Neural cell (in vitro differentiated cells): ENCODE results near the gene NEDD4L. TPM values are rescaled to one million over a fixed set of nuclear protein-coding genes. Genes with fewer than 3 reads are reported as not detected.

Source experiments
- H2AFZ ChIP-seq: fragments of 200-600, 300-800 bp; sonication (generic), shearing (Covaris generic); 2 replicates; pipeline ENCODE4 v1.6.0; 2014; ENCODE audit warnings: low read depth, mild to moderate bottlenecking, antibody characterized with exemption, low read length, moderate library complexity
- H3F3A ChIP-seq: fragments of 200-600 bp; shearing (Covaris generic); 2 replicates; pipeline ENCODE4 v1.6.1; 2016; ENCODE audit warnings: mild to moderate bottlenecking, moderate library complexity, mixed read lengths, antibody characterized with exemption, low read length; ENCODE audit not compliant: insufficient read depth, poor library complexity, severe bottlenecking
- H3K27ac ChIP-seq: fragments of 200-600, 300-800 bp; sonication (generic), shearing (Covaris generic); 2 replicates; pipeline ENCODE4 v1.5.1; 2014; ENCODE audit warnings: mild to moderate bottlenecking, low read length, moderate library complexity
- H3K27me3 ChIP-seq: fragments of 300-800, 200-600 bp; sonication (generic), shearing (Covaris generic); 2 replicates; pipeline ENCODE4 v1.6.0; 2014; ENCODE audit warnings: mild to moderate bottlenecking, low read depth, low read length, moderate library complexity; ENCODE audit not compliant: insufficient read depth
- H3K36me3 ChIP-seq: fragments of 300-800, 200-600 bp; sonication (generic), shearing (Covaris generic); 2 replicates; pipeline ENCODE4 v1.5.1; 2014; ENCODE audit warnings: mild to moderate bottlenecking, antibody characterized with exemption, low read length, moderate library complexity; ENCODE audit not compliant: insufficient read depth
- H3K4me2 ChIP-seq: fragments of 300-800, 200-600 bp; sonication (generic), shearing (Covaris generic); 2 replicates; pipeline ENCODE4 v1.6.0; 2014; ENCODE audit warnings: mild to moderate bottlenecking, low read length
- H3K4me3 ChIP-seq: fragments of 300-800, 200-600 bp; sonication (generic), shearing (Covaris generic); 2 replicates; pipeline ENCODE4 v1.5.1; 2014; ENCODE audit warnings: mild to moderate bottlenecking, low read length, moderate library complexity
- H3K79me2 ChIP-seq: fragments of 200-600 bp; shearing (Covaris generic); replicated peaks from 2 replicates; pipeline ENCODE4 v1.6.0; 2014; ENCODE audit warnings: mild to moderate bottlenecking, low read length, moderate library complexity; ENCODE audit not compliant: insufficient read depth
- H3K9ac ChIP-seq: fragments of 300-800, 200-600 bp; sonication (generic), shearing (Covaris generic); 2 replicates; pipeline ENCODE4 v1.6.1; 2016; ENCODE audit warnings: mild to moderate bottlenecking, low read length, mixed read lengths
- H3K9me2 ChIP-seq: fragments of 200-600 bp; shearing (Covaris generic); 2 replicates; pipeline ENCODE4 v1.6.1; 2016; ENCODE audit warnings: mild to moderate bottlenecking, low read length, mixed read lengths; ENCODE audit not compliant: insufficient read depth
- H3K9me3 ChIP-seq: fragments of 200-600, 300-800 bp; sonication (generic), shearing (Covaris generic); 2 replicates; pipeline ENCODE4 v1.6.1; 2016; ENCODE audit warnings: mild to moderate bottlenecking, mixed run types, low read length, moderate library complexity, mixed read lengths
- H4K20me1 ChIP-seq: fragments of 200-600 bp; shearing (Covaris generic); 2 replicates; pipeline ENCODE4 v1.6.1; 2016; ENCODE audit warnings: mild to moderate bottlenecking, mixed run types; ENCODE audit not compliant: insufficient read depth
- EP300 ChIP-seq: fragments of 450-650 bp; conservative IDR thresholded peaks from 2 replicates; pipeline ENCODE4 v1.6.1; 2014; ENCODE audit warnings: antibody characterized with exemption, mild to moderate bottlenecking, moderate library complexity; ENCODE audit not compliant: poor library complexity, severe bottlenecking
- EZH2 ChIP-seq: fragments of 200-600, 300-800 bp; shearing (Covaris generic), sonication (generic); IDR thresholded peaks from 2 replicates; pipeline ENCODE4 v1.6.1; 2014; ENCODE audit warnings: antibody characterized with exemption, low read length, borderline replicate concordance, mild to moderate bottlenecking; ENCODE audit not compliant: insufficient read depth, poor library complexity, severe bottlenecking
- MXI1 ChIP-seq: fragments of 450-650 bp; conservative IDR thresholded peaks from 2 replicates; pipeline ENCODE4 v1.6.1; 2014; ENCODE audit warnings: antibody characterized with exemption, mild to moderate bottlenecking; ENCODE audit not compliant: poor library complexity, severe bottlenecking
- POLR2AphosphoS5 ChIP-seq: IDR thresholded peaks from 2 replicates; pipeline ENCODE4 v1.6.1; 2012
- RAD21 ChIP-seq: fragments of 450-650 bp; conservative IDR thresholded peaks from 2 replicates; pipeline ENCODE4 v1.6.1; 2014; ENCODE audit warnings: antibody characterized with exemption, mild to moderate bottlenecking, moderate library complexity
- SMC3 ChIP-seq: fragments of 450-650 bp; conservative IDR thresholded peaks from 2 replicates; pipeline ENCODE4 v1.6.1; 2014; ENCODE audit warnings: antibody characterized with exemption, mild to moderate bottlenecking, moderate library complexity; ENCODE audit not compliant: poor library complexity
- TAF1 ChIP-seq: IDR thresholded peaks from 2 replicates; pipeline ENCODE4 v1.6.1; 2012; ENCODE audit warnings: low read depth
- polyA plus RNA-seq: library from polyadenylated mRNA; depleted of rRNA; stranded (reverse); fragments of >200 nt; gene quantifications from 2 replicates; pipeline ENCODE4 v1.2.3, GENCODE V29; 2014
- TF ChIP-seq, protein P1 (sequence below): fragments of 450-650 bp; IDR thresholded peaks from 2 replicates; pipeline ENCODE4 v1.5.1; 2014; ENCODE audit warnings: antibody characterized with exemption, mild to moderate bottlenecking, moderate library complexity; ENCODE audit not compliant: poor library complexity, severe bottlenecking
- TF ChIP-seq, protein P2 (sequence below): IDR thresholded peaks from 2 replicates; pipeline ENCODE4 v1.6.1; 2012; ENCODE audit warnings: borderline replicate concordance

Gene NEDD4L
- polyA plus RNA-seq, 1 donor from 2014 or later: 97.9 TPM

DNA sequence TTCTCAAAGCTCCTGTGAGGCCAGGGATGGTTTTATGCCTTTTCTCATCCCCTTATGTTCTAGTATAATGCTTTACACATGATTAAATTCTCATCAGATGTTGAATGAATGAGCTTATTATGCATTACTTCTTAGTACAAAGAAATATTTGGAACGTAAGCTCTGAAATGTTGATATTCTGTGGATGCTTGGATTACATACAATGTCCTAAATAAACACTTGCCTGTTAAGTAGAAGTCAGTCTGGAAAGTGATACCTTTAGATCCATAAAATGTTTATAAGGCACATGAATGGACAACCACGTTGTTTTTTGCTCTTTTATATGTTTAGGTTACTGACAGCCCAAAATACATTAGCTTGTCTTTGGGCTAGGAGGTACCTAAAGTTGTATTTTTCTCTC lies 248.6 kb downstream of the NEDD4L start:
- no peak for TF ChIP-seq MXI1
- TF ChIP-seq RAD21: no peak
- TF ChIP-seq TAF1: no peak
- TF ChIP-seq, protein P1, sequence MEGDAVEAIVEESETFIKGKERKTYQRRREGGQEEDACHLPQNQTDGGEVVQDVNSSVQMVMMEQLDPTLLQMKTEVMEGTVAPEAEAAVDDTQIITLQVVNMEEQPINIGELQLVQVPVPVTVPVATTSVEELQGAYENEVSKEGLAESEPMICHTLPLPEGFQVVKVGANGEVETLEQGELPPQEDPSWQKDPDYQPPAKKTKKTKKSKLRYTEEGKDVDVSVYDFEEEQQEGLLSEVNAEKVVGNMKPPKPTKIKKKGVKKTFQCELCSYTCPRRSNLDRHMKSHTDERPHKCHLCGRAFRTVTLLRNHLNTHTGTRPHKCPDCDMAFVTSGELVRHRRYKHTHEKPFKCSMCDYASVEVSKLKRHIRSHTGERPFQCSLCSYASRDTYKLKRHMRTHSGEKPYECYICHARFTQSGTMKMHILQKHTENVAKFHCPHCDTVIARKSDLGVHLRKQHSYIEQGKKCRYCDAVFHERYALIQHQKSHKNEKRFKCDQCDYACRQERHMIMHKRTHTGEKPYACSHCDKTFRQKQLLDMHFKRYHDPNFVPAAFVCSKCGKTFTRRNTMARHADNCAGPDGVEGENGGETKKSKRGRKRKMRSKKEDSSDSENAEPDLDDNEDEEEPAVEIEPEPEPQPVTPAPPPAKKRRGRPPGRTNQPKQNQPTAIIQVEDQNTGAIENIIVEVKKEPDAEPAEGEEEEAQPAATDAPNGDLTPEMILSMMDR: no peak
- no peak for TF ChIP-seq SMC3
- TF ChIP-seq EP300: no peak
- TF ChIP-seq, protein P2, sequence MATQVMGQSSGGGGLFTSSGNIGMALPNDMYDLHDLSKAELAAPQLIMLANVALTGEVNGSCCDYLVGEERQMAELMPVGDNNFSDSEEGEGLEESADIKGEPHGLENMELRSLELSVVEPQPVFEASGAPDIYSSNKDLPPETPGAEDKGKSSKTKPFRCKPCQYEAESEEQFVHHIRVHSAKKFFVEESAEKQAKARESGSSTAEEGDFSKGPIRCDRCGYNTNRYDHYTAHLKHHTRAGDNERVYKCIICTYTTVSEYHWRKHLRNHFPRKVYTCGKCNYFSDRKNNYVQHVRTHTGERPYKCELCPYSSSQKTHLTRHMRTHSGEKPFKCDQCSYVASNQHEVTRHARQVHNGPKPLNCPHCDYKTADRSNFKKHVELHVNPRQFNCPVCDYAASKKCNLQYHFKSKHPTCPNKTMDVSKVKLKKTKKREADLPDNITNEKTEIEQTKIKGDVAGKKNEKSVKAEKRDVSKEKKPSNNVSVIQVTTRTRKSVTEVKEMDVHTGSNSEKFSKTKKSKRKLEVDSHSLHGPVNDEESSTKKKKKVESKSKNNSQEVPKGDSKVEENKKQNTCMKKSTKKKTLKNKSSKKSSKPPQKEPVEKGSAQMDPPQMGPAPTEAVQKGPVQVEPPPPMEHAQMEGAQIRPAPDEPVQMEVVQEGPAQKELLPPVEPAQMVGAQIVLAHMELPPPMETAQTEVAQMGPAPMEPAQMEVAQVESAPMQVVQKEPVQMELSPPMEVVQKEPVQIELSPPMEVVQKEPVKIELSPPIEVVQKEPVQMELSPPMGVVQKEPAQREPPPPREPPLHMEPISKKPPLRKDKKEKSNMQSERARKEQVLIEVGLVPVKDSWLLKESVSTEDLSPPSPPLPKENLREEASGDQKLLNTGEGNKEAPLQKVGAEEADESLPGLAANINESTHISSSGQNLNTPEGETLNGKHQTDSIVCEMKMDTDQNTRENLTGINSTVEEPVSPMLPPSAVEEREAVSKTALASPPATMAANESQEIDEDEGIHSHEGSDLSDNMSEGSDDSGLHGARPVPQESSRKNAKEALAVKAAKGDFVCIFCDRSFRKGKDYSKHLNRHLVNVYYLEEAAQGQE: no peak
- no peak for TF ChIP-seq POLR2AphosphoS5
- no peak for TF ChIP-seq EZH2
- no peak overlapping the region for H2AFZ ChIP-seq
- no peaks in the 10 kb centered on the region for H3K36me3 ChIP-seq
- peaks cover under 1% of the 10 kb centered on the region for H3K79me2 ChIP-seq
- H3K27me3 ChIP-seq: no peaks in the 10 kb centered on the region
- no peaks in the 10 kb centered on the region for H3F3A ChIP-seq
- H3K9ac ChIP-seq: no peak overlapping the region
- H3K27ac ChIP-seq: no peak overlapping the region
- no peak overlapping the region for H3K4me3 ChIP-seq
- H3K9me3 ChIP-seq: no peaks in the 10 kb centered on the region
- no peak overlapping the region for H3K4me2 ChIP-seq
- no peaks in the 10 kb centered on the region for H3K9me2 ChIP-seq
- peaks cover 8% of the 10 kb centered on the region for H4K20me1 ChIP-seq

DNA sequence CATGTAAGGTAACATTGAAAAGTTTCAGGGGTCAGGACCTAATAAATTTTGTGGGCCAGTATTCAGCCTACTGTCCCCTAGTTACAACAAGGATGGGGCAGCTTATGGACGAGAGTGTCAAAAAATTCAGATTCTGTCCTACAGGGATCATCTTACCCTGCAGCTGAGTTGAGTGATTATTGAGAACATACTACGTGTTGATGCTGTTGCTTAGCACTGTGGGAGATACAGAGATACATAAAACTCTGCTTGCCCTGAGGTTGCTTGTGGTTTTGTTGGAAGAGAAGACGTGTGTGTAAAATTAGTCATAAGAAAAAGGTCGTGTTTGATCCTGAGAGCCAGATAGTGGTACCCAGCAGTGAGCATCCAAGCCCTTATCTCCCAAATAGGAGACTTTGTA lies 253.2 kb downstream of the NEDD4L start:
- H3K36me3 ChIP-seq: no peaks in the 10 kb centered on the region
- H3K27ac ChIP-seq: no peak overlapping the region
- no peaks in the 10 kb centered on the region for H3K9me2 ChIP-seq
- H3K4me2 ChIP-seq: no peak overlapping the region
- H3K27me3 ChIP-seq: no peaks in the 10 kb centered on the region
- peaks cover 12% of the 10 kb centered on the region for H4K20me1 ChIP-seq
- H2AFZ ChIP-seq: no peak overlapping the region
- no peak for TF ChIP-seq SMC3
- TF ChIP-seq, protein P1: no peak
- no peak for TF ChIP-seq POLR2AphosphoS5
- no peak for TF ChIP-seq RAD21
- TF ChIP-seq EP300: no peak
- no peak for TF ChIP-seq EZH2
- no peak for TF ChIP-seq TAF1
- TF ChIP-seq MXI1: no peak
- TF ChIP-seq, protein P2: no peak
- H3K9me3 ChIP-seq: no peaks in the 10 kb centered on the region
- H3F3A ChIP-seq: no peaks in the 10 kb centered on the region
- no peak overlapping the region for H3K4me3 ChIP-seq
- H3K9ac ChIP-seq: no peak overlapping the region
- peaks cover 9% of the 10 kb centered on the region for H3K79me2 ChIP-seq
